Fibroblast of skin of left quadriceps (primary cell): Measurements from ENCODE around the gene MOB3B.
"Not testable (repeated sequence)": the region's sequence is repeated elsewhere in the genome, so short reads cannot be mapped to it uniquely, and the experiment has no call there.

ENCODE experiments used
- DNase-seq, 2 experiments: peaks; one replicate each; pipeline ENCODE4 v3.0.0-alpha.2; 2013; ENCODE audit warnings: low read depth in 2 of 2

Gene MOB3B

DNA sequence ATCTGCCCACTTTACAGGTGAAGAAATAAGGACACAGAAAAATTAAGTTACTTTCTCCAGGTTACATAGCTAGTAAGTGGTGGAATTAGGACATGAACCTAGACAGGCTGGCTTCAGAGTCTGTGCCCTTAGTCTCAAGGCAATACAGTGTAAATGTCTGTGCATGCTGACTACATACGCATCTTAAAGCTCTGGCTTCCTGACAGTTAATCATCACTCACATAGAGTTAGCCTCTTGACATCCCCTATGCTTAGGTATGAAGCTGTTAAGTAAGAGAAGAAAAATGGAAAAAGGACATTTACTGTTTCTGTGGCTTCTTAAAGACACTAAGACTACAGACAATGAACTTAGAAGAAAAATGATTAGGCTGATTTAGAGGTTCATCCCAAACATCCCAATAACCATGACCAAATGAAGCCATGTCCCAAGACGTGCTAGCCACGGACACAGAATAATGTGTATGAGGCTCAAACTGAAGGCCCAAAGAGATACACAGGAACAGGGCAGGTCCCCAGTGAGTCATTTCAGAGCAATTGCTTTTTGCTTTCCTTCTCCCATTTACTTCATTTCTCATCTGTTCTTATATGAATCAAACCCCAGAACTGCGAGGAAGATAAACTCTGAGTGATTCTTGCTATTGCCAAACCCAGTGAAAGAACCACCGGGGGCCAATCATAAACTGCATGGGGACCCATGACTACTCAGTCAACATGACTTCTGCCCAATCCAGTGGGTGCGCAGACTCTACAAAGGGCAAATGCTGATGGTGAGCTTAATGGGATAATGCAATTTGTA is 105.5 kb downstream of the MOB3B start:
- no peak for DNase-seq

- no peak for DNase-seq
Measured at GRCh38 chr9:27422279-27422834, 107.3 kb downstream of the MOB3B start.

- no peak for DNase-seq
Measured at GRCh38 chr9:27421577-27421976, 108.0 kb downstream of the MOB3B start.

GRCh38 chr9:27419558-27419957 is 110.1 kb downstream of the MOB3B start:
- DNase-seq: not testable (repeated sequence)

DNA sequence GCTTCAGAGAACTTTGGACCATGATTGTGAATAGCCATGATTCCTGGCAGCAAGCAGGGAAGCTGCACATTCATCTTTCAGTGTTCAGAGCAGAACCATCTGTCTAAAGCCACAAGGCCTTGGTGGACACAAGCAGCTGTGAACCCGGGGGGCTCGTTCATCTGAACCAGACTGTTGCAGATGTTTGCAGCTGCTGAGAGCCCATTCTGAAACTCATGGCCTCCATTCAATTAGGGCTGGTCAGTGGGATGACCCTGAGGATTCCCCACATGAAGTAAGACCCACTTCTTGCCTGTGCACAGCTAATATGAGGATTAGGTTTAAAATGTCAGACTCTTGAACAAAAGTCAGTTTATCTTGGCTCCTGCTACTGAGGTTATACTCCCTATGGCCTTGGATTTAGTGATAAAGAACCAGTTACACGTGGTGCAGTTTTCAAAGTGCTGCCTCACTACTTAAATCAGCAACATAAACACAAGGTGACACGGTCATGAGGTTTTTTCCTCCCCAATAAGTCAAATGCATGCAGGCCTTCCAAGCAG is 115.3 kb downstream of the MOB3B start:
- DNase-seq: no peak

DNA sequence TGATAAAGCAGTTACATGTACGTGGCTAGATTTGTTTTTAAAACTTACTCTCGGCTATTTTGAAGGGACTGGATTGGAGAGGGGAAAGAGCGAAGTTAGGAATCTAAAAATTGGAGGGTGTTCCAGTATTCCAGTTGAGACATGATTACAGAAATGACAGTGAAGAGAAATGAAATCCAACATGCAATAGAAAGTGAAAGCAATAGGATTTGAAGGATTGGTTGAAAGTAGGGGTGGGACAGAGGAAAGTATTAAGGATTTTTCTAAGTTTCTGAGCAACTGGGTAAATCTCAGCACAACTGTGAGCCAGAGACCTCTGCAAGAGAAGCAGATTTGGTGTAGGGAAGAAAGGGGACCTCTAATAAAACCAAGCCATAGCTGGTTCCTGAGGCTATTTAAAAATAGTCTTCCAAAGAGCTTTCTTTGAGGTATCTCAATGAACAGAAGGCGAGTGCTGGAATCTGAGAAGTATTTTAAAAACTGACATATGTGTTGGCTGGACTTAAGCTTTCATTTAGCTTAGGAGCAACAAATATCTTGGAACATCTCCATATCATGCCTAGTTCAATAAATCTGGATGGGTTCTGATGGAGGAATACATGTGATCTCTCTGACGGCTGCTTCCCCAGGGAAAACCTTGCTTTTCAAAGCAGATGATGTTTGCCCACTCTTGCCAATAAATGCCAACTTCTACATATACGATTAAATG is 115.9 kb downstream of the MOB3B start:
- DNase-seq: no peak

GRCh38 chr9:27412963-27413362 is 116.7 kb downstream of the MOB3B start:
- DNase-seq: no peak

- DNase-seq: no peak
Measured at GRCh38 chr9:27412081-27412480, 117.5 kb downstream of the MOB3B start.

GRCh38 chr9:27408482-27408881 is 121.1 kb downstream of the MOB3B start:
- DNase-seq: no peak

- DNase-seq: peak; percentile 32 to 40
Measured at GRCh38 chr9:27408001-27408400, 121.6 kb downstream of the MOB3B start.

GRCh38 chr9:27407491-27407890 is 122.1 kb downstream of the MOB3B start:
- no peak for DNase-seq

DNA sequence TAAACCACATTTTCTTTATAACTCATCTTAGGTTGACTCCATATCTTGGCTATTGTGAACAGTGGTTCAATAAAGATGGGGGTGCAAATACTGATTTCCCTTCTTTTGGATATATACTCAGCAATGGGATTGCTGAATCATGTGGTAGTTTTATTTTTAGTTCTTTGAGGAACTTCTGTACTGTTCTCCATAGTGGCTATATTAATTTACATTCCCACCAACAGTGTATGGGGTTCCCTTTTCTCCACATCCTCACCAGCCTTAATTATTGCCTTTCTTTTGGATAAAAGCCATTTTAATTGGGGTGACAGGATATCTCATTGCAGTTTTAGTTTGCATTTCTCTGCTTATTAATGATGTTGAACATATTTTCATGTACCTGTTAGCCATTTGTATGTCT is 125.0 kb downstream of the MOB3B start:
- DNase-seq: no peak

GRCh38 chr9:27402626-27403025 is 127.0 kb downstream of the MOB3B start:
- DNase-seq: no peak

DNA sequence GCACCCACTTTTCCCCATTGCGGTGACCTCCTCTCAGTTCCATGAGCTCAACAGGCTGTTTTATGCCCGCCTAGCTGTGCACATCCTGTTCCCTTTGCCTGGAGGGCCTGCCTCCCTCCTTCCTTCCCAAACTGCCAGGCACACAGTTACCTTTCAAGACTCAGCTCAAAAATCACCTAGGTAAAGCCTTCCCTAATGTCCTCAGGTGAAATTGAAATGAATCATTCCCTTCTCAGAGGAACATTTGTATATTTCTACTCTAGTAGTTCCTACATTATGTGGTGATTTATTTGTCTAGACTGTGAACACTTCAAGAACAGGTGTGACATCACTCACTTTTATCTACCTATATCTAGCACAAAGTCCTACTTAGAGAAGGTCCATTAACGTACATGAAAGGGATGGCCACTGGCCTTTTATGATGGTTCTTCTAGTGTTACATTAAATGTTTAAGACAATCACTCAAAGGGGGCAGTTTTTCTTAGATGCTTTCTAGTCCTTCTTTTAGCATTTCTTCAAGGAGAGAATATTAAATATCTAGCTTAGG is 129.2 kb downstream of the MOB3B start:
- DNase-seq: no peak

DNA sequence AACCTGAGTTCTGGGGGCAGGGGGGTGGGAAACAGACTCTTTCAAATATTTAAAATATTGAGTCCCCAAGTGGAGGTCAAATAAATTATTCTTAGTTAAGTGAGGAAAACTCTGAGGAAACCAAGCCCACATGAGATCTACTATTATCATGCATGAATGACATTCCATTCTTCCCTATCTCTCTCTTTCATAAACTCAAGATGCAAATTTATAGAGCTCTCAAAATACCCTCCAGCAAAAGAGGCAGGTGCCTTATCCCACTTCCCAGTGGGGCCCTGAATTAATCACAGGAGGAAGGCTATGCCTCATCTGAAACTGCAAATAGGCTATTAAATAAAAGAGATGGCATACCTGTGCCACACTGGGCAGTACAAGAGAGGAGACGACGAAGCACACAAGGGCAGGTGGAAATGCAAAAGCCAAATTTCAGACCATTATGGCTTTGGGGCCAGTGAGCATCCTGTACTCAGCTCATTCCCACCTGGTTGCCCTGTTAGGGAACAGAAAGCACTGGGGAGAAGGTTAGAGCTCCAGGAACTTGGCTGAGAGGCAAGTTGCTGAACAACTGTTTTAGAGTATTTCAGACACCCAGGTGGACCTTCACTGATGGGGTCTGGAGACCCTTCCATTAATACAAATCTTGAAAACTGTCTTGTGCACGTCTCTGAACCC is 130.5 kb downstream of the MOB3B start:
- DNase-seq: no peak

GRCh38 chr9:27396495-27396894 is 133.1 kb downstream of the MOB3B start:
- no peak for DNase-seq

DNA sequence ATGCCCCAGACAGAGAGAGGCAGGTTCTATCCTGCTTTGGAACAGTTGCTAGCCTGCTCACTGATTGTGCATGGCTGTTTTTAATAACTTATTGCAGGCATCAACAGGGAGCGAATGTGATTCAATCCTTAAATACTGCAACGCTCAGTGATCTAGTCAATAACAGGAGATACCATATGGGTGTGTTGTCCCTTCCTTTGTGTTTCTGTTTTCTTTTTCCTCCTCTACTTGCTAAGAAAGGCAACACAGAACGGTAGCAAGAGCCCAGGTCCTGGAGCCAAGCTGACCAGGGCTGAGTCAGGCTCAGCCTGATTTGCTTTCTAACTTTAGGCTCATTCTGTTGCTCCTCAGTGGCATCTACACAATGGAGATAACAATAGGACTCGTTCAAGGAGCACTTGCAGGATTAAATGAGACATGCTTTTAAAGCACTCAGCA is 134.1 kb downstream of the MOB3B start:
- DNase-seq: no peak

DNA sequence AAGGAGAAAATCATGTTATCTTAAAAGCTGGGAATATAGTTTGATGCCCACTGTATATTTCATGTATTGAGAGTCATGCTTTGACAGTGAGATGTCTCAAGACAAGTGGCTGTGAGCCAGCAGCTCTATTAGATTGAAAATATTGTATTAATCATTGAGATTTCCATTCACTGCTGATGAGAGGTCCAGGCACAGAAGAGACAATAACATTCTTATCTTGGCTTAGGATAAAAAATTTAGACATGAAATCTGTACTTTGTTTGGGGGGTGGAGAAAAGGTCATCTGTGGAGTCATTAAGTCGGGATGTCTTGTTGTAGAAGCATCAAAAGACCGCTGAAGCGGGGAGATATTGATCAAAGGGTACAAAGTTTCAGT is 134.8 kb downstream of the MOB3B start:
- no peak for DNase-seq

- DNase-seq: no peak
Measured at GRCh38 chr9:27394154-27394825, 135.3 kb downstream of the MOB3B start.

GRCh38 chr9:27393054-27393846 is 136.4 kb downstream of the MOB3B start:
- no peak for DNase-seq
